GM12892 (cell line): ENCODE measurements around the gene SMU1.

Experiments used
- POLR2A ChIP-seq: IDR thresholded peaks from 2 replicates; pipeline ENCODE4 v1.6.1; 2011; ENCODE audit warnings: low read depth, low read length, control low read depth
- POLR2AphosphoS5 ChIP-seq: IDR thresholded peaks from 2 replicates; pipeline ENCODE4 v1.6.1; 2011; ENCODE audit warnings: low read depth, low read length, control low read depth
- TAF1 ChIP-seq: IDR thresholded peaks from 2 replicates; pipeline ENCODE4 v1.6.1; 2011; ENCODE audit warnings: low read depth, mild to moderate bottlenecking, control low read depth, low read length, borderline replicate concordance

DNA sequence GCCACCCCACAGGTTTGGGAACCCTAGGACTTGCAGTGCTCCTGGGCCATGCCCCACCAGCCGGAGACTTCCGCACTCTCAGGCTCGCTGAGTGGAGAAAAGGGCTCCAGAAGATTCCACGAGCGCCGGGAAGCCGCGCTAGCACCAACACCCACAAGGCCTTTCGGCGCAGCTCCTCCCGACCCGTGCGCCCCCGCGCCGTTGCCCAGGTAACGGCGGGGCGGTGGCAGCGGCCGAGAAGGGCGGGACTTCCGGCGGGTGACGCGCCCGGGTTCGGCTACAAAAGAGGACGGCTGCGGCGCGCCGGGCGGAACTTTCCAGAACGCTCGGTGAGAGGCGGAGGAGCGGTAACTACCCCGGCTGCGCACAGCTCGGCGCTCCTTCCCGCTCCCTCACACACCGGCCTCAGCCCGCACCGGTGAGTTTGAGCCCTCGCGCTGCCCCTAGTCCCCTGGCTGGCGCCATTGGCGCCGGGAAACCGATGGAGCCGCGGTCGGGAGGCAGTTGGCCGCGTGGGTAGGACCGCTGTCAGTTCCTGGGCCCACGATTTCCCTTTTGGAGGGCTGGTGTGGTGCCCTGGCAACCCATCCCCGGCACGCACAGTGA, 51.4 kb downstream of the SMU1 start, which contains the start of gene DNAJA1:
- TF ChIP-seq POLR2A = peak; percentile 100
- TF ChIP-seq POLR2AphosphoS5 = peak; percentile 99
- peak; percentile 96 for TF ChIP-seq TAF1
